Stimulated activated CD4-positive, alpha-beta T cell treated with anti-CD3 and anti-CD28 coated beads, Interleukin-4, amount 100 ng/mL, for 48 hours (primary cell): ENCODE measurements around the gene MSI2.
"Not testable (repeated sequence)": the region's sequence is repeated elsewhere in the genome, so short reads cannot be mapped to it uniquely, and the experiment has no call there.

Experiments used
- DNase-seq, 2 donors: peaks; one replicate each; pipeline ENCODE4 v3.0.0-alpha.2; 2020; ENCODE audit warnings: low read depth in 2 of 2

MSI2 gene

DNA sequence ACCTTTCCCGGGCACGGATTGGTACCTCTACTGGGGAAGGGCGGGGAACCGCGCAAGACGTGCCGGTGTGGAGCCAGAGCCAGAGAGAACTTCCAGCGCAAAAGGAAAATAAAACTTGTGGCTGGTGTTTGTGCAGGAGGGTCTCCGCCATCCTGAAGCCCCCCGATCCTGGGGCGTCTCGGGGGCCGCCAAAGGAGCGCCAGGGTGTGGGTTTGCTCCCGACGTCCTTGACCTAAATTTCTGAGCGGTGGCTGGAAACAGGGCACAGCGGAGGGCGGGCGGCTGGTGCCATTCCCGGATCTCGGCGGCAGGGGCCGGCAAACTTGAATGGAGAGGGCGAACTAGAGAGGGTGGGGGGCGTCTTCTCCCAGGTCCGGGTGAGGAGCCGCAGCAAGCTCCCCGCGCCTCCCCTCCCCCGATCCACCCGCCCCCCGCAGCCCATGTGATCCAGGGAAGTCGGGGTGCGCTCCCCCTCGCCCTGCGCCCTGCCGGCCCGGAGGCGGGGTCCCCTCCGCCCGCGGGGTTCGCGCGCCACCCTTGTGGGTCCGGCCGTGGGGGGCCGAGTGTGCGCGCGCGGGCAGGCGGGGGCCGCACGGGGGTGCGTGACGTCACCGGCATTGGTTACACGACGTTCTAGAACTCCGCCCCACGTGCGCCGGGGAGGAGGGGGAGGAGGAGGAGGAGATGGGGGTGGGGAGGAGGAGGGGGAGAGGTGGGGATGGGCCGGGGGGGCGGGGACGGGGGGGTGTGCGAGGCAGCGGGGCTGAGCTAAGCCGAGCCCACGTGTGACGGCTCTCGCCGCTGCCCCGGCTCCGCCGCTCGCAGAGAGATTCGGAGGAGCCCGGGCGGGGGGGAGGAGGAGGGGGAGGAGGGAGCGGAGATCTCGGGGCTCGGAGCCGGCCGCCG, at the start of gene MSI2:
MSI2 (plus strand) TSS at position 748 of the 906 bp plus-strand sequence. CDS start 220 bp downstream, outside the sequence.
- DNase-seq = peak; percentile 78 to 88

- DNase-seq = no peak
These were observed 49.4 kb upstream of the MSI2 start for GRCh38 chr17:57206928-57207327.

GRCh38 chr17:57207396-57207795, 48.9 kb upstream of the MSI2 start:
- DNase-seq = no peak

- DNase-seq = no peak
These were observed 46.1 kb upstream of the MSI2 start for GRCh38 chr17:57210224-57210553.

GRCh38 chr17:57210972-57211411, 45.3 kb upstream of the MSI2 start:
- no peak for DNase-seq

- no peak for DNase-seq
These were observed 44.8 kb upstream of the MSI2 start for GRCh38 chr17:57211543-57211942.

DNA sequence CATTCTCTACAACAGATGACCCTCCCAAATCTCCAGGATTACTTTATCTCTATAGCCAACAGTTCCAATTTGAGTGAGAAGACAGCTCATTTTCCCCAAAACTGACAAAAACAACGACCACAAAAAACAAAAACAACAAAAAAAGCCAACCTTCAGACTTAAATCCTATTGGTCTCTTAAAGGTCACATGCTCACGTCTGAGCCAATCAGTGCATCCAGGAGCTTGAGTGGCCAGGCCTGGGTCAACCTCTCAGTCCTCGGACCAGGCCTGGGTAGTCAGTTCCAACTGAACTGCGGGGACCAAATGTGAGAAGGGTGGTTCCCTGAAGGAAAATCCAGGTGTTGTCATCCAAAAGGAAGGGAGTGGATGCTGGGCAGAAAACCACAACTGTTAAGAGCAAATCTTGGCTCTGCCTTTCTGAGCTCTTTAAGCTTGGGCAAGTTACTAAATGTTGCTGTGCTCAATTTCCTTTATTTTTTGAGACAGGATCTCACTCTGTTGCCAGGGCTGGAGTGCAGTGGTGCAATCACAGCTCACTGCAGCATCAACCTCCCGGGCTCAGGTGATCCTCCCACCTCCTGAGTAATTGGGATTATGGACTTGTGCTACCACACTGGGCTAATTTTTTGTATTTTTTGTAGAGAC, 43.0 kb upstream of the MSI2 start:
- DNase-seq = no peak

DNA sequence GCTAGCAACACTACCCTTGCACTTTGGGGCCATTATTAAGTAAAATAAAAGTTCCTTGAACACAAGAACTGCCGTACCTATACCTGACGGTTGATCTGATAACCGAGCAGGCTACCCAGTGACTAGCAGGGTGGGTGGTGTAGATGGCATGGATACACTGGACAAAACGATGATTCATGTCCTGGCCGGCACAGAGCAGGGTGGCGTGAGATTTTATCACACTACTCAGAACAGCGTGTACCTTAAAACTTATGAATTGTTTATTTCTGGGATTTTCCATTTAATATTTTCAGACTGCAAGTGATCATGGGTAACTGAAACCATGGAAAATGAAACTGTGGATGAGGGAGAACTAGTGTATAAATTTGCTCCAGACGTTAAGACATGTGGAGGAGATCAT, 41.0 kb upstream of the MSI2 start:
- DNase-seq = no peak

DNA sequence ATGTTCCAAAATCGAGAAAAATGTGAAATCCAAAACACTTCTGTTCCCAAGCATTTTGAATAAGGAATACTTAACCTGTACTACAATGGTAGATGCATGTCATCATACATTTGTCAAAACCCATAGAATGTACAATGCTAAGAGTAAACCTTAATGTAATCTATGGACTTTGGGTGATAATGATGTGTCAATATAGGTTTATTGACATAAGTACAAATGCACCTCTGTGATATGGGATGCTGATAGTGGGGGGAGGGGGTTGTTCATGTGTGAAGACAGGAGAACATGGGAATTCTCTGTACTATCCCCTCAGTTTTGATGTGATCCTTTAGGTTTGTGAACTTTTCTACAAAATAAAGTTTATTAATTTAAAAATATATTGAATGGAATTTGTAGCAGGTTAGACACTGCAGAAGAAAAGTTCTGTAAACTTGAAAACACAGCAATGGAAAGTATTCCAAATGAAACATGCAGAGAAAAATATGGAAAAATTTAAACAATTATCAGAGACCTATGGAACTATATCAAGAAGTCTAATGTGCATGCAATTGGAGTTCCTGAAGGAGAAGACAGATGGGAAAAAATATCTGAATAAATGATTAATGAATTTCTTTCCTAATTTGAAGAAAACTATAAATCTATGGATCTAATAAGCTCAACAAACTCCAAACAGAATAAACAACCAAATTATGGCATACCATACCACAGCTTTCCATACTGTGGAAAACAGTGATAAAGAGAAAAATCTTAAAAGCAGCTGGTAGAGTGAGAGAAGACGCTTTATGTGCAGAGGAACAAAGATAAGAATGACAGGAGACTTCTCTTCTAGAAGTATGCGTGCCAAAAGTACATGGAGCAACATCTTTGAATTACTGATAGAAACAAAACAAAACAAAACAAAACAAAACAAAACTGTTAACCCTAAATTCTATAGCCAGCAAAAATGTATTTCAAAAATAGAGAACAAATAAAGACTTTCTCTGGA, 34.7 kb upstream of the MSI2 start:
- DNase-seq = no peak

DNA sequence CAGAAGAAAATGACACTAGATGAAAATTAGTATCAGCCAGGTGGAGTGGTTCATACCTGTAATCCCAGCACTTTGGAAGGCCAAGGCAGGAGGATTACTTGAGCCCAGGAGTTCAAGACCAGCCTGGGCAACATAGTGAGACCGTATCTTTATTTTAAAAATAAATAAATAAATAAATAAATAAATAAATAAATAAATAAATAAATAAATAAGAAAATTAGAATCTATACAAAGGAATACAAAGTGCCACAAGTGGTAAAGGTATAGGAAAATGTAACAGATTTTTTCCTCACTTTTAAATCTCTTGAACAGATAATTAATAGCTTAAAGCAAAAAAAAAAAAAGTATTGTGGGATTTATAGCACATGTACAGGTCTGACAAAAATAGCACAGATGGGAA, 33.9 kb upstream of the MSI2 start:
- not testable (repeated sequence) for DNase-seq

GRCh38 chr17:57225127-57225526, 31.2 kb upstream of the MSI2 start:
- no peak for DNase-seq

- DNase-seq = no peak
These were observed 29.5 kb upstream of the MSI2 start for GRCh38 chr17:57226793-57227192.

DNA sequence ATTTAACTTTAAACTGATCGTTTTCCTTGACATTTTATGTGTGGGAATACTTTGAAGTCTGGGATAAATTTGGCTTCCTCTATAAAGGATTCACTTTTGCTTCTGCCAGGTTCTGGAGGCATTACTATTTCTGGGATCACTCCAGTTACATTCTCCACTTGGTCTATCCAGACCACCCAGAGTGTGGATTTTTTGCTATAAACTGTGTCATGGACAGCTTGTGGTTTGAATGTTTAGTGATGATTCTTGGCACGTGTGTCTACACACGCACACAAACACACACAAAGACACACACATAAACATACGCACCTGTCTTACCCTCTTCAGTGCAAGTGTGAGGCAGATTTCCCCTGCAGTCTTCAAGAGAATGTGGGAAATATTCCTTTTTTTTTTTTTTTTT, 27.4 kb upstream of the MSI2 start:
- DNase-seq = no peak

- DNase-seq = no peak
These were observed 22.1 kb upstream of the MSI2 start for GRCh38 chr17:57234061-57234738.

DNA sequence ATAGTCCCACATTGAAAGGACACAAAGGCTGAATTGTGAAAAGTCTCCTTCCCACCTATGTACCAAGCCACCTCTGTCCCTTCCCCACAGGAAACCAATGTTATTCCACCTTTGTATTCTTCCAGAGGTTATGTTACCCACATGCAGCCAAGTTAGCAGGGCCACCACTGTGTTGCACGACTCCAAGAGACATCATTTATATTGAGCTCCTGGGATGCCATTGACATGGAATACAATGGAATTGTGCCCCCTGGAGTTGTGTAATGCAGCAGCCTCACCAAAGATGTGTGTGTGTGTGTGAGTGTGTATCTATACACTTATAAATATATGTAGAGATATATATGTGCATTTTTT, 21.6 kb upstream of the MSI2 start:
- DNase-seq = no peak

- DNase-seq = no peak
These were observed 21.2 kb upstream of the MSI2 start for GRCh38 chr17:57235124-57235523.

DNA sequence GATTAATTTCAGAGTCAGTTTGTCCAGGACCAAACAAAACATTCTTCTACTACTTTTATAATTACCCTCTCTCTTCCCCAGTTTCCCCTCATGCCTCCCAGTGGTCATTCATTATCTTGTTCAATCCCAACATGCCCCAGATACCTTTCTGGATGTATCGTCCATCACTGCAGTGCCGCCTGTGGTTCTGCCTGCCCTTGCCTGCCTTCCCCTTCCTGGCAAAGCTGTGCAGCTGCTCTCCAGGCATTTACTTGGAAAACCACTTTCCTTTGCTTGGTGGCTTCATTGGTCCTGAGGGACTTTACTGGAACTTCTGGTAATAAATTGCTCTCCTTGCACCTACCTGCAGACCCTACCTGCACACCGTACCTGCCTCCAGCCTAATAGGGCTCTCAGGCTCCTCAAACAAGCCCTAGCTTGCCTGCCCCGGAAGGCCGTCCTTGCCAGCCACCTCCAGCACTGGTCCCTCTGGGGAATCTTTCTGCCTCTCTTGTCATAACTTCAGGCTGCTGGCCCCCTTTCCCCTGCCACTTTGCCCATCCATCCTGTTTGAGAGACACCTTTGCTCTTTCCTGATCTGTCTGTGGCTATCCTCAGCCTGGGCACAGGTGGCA, 19.5 kb upstream of the MSI2 start:
- no peak for DNase-seq

GRCh38 chr17:57240648-57241047, 15.7 kb upstream of the MSI2 start:
- no peak for DNase-seq

DNA sequence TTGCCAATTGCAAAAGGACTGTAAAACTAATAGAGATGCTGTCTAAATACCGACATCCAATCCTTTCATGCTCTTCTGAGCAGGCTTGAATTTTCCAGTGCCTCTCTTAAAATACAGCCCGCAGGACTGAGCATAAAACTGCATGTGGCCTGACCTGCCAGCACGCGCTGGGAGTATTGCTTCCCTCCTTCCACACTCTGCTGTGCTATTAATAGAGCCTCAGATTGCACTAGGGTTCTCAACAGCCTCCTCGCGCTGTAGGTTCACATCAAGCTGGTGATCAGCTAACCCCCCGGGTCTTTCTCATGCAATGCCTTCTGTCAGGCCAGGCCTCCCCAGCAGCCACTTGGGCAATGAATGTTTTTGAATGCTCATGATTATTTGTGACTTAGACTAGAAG, 14.2 kb upstream of the MSI2 start:
- DNase-seq = no peak

DNA sequence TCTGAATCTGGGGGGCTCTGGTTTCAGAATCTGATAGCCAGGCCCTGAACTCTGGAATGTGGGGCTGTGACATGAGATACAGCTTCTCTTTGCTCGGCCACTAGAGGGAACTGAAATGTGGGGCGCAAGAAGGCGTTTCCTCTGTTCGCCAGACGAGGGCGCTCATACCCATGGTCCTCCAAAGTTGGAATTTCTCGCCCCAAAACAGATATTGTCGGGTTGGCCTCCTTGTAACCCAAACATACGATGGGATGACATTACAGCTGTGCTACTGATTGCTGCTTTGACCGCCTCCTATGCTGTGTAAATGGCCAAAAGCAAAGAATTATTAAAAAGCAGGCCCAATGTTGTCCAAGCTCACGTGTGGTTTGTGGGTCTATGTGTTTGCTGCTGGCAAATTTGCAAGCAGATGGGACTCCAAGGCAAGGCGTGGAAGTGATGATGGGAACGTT, 13.1 kb upstream of the MSI2 start:
- DNase-seq = peak; percentile 65 to 72

- DNase-seq = no peak
These were observed 10.5 kb upstream of the MSI2 start for GRCh38 chr17:57245786-57246185.
